H1 (cell line): ENCODE data around the gene ARMC9. TPM values are rescaled to one million over a fixed set of nuclear protein-coding genes. Genes with fewer than 3 reads are reported as not detected.

Experiments
- polyA plus RNA-seq, 7 experiments: library from polyadenylated mRNA; depleted of rRNA in 3 of 7; stranded (reverse) in 5 of 7; unstranded in 2 of 7; fragments of >200 nt in 5 of 7; fragments of 200-250 nt in 2 of 7; gene quantifications; 1 replicate in 5 of 7; 2 replicates in 1 of 7; 4 replicates in 1 of 7; pipeline versions ENCODE4 v1.2.1 to v1.2.3, GENCODE V29; 2011 to 2013; ENCODE audit warnings: missing spikeins in 2 of 7, mixed read lengths in 2 of 7
- total RNA-seq: library from RNA; stranded (reverse); fragmentation: NEBNext Ultra II Directional; extraction: Animal tissue kit (Norgen Biotek cat#: 25700); gene quantifications from 2 replicates; pipeline ENCODE4 v1.2.1, GENCODE V29; 2021
- TF ChIP-seq, protein P1 (sequence below): fragments of 300-600 bp; sonication (generic); IDR thresholded peaks from 2 replicates; pipeline ENCODE4 v1.7.1; 2012; ENCODE audit warnings: low read length, moderate library complexity, mild to moderate bottlenecking, inconsistent platforms; ENCODE audit not compliant: insufficient replicate concordance

The ARMC9 gene
- total and polyA plus RNA-seq, 2 of the 8 experiments (the other 6 are each of a cell fraction or from before 2014, with no cell fraction given): 23.2 to 36.1 TPM

DNA sequence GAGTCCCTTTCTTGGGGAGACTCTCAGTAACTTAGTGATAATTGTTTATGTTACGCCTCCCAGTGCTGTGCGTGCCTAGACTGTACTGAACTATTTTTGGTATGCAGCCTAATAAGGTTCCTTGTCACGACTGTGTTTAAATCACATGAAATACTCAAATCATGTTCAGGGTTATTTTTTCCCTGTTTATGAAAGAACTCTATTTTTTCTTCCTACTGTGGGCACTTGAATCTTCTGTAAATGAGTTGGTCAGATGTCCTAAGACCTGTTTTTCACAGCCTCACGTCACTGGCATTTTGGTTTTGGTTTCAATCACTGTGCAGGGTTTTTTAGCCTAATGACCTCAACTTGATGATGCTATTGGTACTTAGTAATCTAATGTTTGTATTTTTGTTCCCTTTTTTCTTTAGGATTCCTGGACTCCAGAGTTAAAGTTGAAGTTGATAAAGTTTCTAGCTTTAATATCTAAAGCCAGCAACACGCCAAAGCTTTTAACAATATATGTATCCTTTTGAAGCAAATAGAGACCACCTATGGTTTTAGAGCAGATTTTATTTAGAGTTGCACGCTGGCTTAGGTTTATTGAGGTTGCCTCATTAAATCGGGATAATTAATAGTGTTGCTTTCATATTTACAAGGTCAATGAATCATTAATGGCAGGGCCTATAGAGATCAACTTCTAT, 24.0 kb downstream of the ARMC9 start (continued):
- TF ChIP-seq, protein P1, sequence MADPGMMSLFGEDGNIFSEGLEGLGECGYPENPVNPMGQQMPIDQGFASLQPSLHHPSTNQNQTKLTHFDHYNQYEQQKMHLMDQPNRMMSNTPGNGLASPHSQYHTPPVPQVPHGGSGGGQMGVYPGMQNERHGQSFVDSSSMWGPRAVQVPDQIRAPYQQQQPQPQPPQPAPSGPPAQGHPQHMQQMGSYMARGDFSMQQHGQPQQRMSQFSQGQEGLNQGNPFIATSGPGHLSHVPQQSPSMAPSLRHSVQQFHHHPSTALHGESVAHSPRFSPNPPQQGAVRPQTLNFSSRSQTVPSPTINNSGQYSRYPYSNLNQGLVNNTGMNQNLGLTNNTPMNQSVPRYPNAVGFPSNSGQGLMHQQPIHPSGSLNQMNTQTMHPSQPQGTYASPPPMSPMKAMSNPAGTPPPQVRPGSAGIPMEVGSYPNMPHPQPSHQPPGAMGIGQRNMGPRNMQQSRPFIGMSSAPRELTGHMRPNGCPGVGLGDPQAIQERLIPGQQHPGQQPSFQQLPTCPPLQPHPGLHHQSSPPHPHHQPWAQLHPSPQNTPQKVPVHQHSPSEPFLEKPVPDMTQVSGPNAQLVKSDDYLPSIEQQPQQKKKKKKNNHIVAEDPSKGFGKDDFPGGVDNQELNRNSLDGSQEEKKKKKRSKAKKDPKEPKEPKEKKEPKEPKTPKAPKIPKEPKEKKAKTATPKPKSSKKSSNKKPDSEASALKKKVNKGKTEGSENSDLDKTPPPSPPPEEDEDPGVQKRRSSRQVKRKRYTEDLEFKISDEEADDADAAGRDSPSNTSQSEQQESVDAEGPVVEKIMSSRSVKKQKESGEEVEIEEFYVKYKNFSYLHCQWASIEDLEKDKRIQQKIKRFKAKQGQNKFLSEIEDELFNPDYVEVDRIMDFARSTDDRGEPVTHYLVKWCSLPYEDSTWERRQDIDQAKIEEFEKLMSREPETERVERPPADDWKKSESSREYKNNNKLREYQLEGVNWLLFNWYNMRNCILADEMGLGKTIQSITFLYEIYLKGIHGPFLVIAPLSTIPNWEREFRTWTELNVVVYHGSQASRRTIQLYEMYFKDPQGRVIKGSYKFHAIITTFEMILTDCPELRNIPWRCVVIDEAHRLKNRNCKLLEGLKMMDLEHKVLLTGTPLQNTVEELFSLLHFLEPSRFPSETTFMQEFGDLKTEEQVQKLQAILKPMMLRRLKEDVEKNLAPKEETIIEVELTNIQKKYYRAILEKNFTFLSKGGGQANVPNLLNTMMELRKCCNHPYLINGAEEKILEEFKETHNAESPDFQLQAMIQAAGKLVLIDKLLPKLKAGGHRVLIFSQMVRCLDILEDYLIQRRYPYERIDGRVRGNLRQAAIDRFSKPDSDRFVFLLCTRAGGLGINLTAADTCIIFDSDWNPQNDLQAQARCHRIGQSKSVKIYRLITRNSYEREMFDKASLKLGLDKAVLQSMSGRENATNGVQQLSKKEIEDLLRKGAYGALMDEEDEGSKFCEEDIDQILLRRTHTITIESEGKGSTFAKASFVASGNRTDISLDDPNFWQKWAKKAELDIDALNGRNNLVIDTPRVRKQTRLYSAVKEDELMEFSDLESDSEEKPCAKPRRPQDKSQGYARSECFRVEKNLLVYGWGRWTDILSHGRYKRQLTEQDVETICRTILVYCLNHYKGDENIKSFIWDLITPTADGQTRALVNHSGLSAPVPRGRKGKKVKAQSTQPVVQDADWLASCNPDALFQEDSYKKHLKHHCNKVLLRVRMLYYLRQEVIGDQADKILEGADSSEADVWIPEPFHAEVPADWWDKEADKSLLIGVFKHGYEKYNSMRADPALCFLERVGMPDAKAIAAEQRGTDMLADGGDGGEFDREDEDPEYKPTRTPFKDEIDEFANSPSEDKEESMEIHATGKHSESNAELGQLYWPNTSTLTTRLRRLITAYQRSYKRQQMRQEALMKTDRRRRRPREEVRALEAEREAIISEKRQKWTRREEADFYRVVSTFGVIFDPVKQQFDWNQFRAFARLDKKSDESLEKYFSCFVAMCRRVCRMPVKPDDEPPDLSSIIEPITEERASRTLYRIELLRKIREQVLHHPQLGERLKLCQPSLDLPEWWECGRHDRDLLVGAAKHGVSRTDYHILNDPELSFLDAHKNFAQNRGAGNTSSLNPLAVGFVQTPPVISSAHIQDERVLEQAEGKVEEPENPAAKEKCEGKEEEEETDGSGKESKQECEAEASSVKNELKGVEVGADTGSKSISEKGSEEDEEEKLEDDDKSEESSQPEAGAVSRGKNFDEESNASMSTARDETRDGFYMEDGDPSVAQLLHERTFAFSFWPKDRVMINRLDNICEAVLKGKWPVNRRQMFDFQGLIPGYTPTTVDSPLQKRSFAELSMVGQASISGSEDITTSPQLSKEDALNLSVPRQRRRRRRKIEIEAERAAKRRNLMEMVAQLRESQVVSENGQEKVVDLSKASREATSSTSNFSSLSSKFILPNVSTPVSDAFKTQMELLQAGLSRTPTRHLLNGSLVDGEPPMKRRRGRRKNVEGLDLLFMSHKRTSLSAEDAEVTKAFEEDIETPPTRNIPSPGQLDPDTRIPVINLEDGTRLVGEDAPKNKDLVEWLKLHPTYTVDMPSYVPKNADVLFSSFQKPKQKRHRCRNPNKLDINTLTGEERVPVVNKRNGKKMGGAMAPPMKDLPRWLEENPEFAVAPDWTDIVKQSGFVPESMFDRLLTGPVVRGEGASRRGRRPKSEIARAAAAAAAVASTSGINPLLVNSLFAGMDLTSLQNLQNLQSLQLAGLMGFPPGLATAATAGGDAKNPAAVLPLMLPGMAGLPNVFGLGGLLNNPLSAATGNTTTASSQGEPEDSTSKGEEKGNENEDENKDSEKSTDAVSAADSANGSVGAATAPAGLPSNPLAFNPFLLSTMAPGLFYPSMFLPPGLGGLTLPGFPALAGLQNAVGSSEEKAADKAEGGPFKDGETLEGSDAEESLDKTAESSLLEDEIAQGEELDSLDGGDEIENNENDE: no peak
